Middle frontal gyrus (tissue), 1 donor: ENCODE results near the gene GPR162.
"Not testable (repeated sequence)": the region's sequence is repeated elsewhere in the genome, so short reads cannot be mapped to it uniquely, and the experiment has no call there.

Source experiments
- DNase-seq: peaks from one replicate; pipeline ENCODE4 v3.0.0-alpha.2; 2015; ENCODE audit warnings: low spot score; ENCODE audit errors: extremely low spot score

Gene GPR162

GRCh38 chr12:6852651-6853354, 31.2 kb downstream of the GPR162 start:
- no peak for DNase-seq

GRCh38 chr12:6853626-6854025, 32.0 kb downstream of the GPR162 start:
- no peak for DNase-seq

GRCh38 chr12:6854036-6854435, 32.4 kb downstream of the GPR162 start:
- DNase-seq = no peak

- no peak for DNase-seq
Measured at GRCh38 chr12:6855322-6855721, 33.7 kb downstream of the GPR162 start.

GRCh38 chr12:6858799-6859198, 37.2 kb downstream of the GPR162 start:
- DNase-seq = no peak

- DNase-seq = no peak
Measured at GRCh38 chr12:6860116-6860515, 38.5 kb downstream of the GPR162 start.

- DNase-seq = no peak
Measured at GRCh38 chr12:6860942-6861341, 39.3 kb downstream of the GPR162 start.

- no peak for DNase-seq
Measured at GRCh38 chr12:6861391-6861790, 39.8 kb downstream of the GPR162 start.

GRCh38 chr12:6863033-6863432, 41.4 kb downstream of the GPR162 start:
- DNase-seq = no peak

- DNase-seq = no peak
Measured at GRCh38 chr12:6863586-6864321, 42.1 kb downstream of the GPR162 start.

- not testable (repeated sequence) for DNase-seq
Measured at GRCh38 chr12:6865307-6865706, 43.7 kb downstream of the GPR162 start.

GRCh38 chr12:6866163-6866919, 44.7 kb downstream of the GPR162 start:
- no peak for DNase-seq

GRCh38 chr12:6866920-6867412, 45.3 kb downstream of the GPR162 start:
- no peak for DNase-seq

GRCh38 chr12:6867413-6868210, 46.0 kb downstream of the GPR162 start, which contains the start of gene TPI1:
Gene TPI1 (plus strand): TSS chr12:6867531. CDS start chr12:6867567, 36 bp downstream.
- DNase-seq = peak; percentile 55

- no peak for DNase-seq
Measured at GRCh38 chr12:6868211-6869048, 46.8 kb downstream of the GPR162 start.

- DNase-seq = peak; percentile 40
Measured at GRCh38 chr12:6869049-6870021, 47.7 kb downstream of the GPR162 start.

- not testable (repeated sequence) for DNase-seq
Measured at GRCh38 chr12:6870304-6870703, 48.7 kb downstream of the GPR162 start.

- no peak for DNase-seq
Measured at GRCh38 chr12:6871052-6871957, 49.7 kb downstream of the GPR162 start.
